CD4-positive, alpha-beta T cell (primary cell): Measurements from ENCODE around the gene KIF23. TPM values are rescaled to one million over a fixed set of nuclear protein-coding genes. Genes with fewer than 3 reads are reported as not detected.
A peak's percentile ranks its signal among the peaks of the same experiment; 100 is the strongest.

Source experiments
- ATAC-seq: fragments of 200-7000 bp; cut with Tn5 transposase; one replicate; pipeline ENCODE4 v1.10.0; 2022; ENCODE audit warnings: mild to moderate bottlenecking; ENCODE audit not compliant: poor library complexity
- CTCF ChIA-PET: fragments of 350-600 bp; sonication (Branson Sonifier 250); formaldehyde crosslinking; loops from one replicate; lab custom pipeline; 2021; ENCODE audit warnings: antibody characterized with exemption, inconsistent platforms; lab: Charles Lee
- POLR2A ChIA-PET: fragments of 350-600 bp; sonication (Branson Sonifier 250); formaldehyde crosslinking; loops from one replicate; lab custom pipeline; 2021; ENCODE audit warnings: antibody characterized with exemption, inconsistent platforms; lab: Charles Lee
- DNase-seq, 14 experiments: peaks; one replicate each; pipeline ENCODE4 v3.0.0-alpha.2; 2013 to 2020; ENCODE audit warnings: mixed read lengths in 2 of 14
- H3K27ac ChIP-seq, 2 donors: one replicate each; pipeline versions ENCODE4 v1.5.1 to v1.7.0; 2013; ENCODE audit warnings: low read length in 2 of 2, low read depth in 1 of 2, mild to moderate bottlenecking in 1 of 2
- H3K27me3 ChIP-seq, 2 experiments: 1 replicate in 1 of 2; 2 replicates in 1 of 2; pipeline versions ENCODE4 v1.6.1 to v1.7.0; 2013; ENCODE audit warnings: low read length in 2 of 2, control low read depth in 1 of 2, mild to moderate bottlenecking in 1 of 2, moderate library complexity in 1 of 2; ENCODE audit not compliant: insufficient read depth in 2 of 2, control insufficient read depth in 1 of 2
- H3K36me3 ChIP-seq: one replicate; pipeline ENCODE4 v1.6.1; 2013; ENCODE audit warnings: low read length, control low read depth; ENCODE audit not compliant: insufficient read depth
- H3K4me1 ChIP-seq: one replicate; pipeline ENCODE4 v1.6.1; 2013; ENCODE audit warnings: low read length, control low read depth; ENCODE audit not compliant: insufficient read depth
- H3K4me3 ChIP-seq: one replicate; pipeline ENCODE4 v1.5.1; 2013; ENCODE audit warnings: mild to moderate bottlenecking, low read length, moderate library complexity
- H3K9me3 ChIP-seq, 2 experiments: 1 replicate in 1 of 2; 2 replicates in 1 of 2; pipeline versions ENCODE4 v1.6.1 to v1.7.0; 2013; ENCODE audit warnings: low read length in 2 of 2, mild to moderate bottlenecking in 2 of 2, control low read depth in 1 of 2, moderate library complexity in 1 of 2; ENCODE audit not compliant: control insufficient read depth in 1 of 2, insufficient read depth in 1 of 2
- H3K27ac Mint-ChIP-seq: one replicate; pipeline ENCODE4 v1.8.0; 2020; ENCODE audit warnings: mixed read lengths
- H3K27me3 Mint-ChIP-seq: one replicate; pipeline ENCODE4 v1.8.0; 2021; ENCODE audit warnings: mixed read lengths
- H3K36me3 Mint-ChIP-seq: one replicate; pipeline ENCODE4 v1.8.0; 2021; ENCODE audit warnings: low read depth, mixed read lengths
- H3K4me1 Mint-ChIP-seq: one replicate; pipeline ENCODE4 v1.8.0; 2021; ENCODE audit warnings: low read depth, mixed read lengths
- H3K4me3 Mint-ChIP-seq: one replicate; pipeline ENCODE4 v1.8.0; 2020; ENCODE audit warnings: mild to moderate bottlenecking, mixed read lengths
- H3K9me3 Mint-ChIP-seq: one replicate; pipeline ENCODE4 v1.8.0; 2020; ENCODE audit warnings: mixed read lengths
- CTCF ChIP-seq: fragments of 200-600 bp; IDR thresholded peaks from one replicate; pipeline ENCODE4 v1.8.0; 2022; ENCODE audit warnings: antibody characterized with exemption, mild to moderate bottlenecking
- intact Hi-C, 2 experiments: fragments of 100-400 bp; cut with DNase I in 1 of 2; cut with micrococcal nuclease in 1 of 2; formaldehyde crosslinking; loops; one replicate each; pipeline versions ENCODE4 v1.15.1 to v1.9.0; 2023 to 2025; cut with DNase I, micrococcal nuclease
- total RNA-seq, 174 experiments: library from RNA in 2 of 174; stranded (reverse) in 2 of 174; gene quantifications; one replicate each; pipeline ENCODE4 v1.2.3 and lab custom pipeline; 2021 to 2026

Gene KIF23
- total RNA-seq, 2 experiments from 2014 or later = 0.71 to 1.1 TPM

GRCh38 chr15:69463182-69463756 is 49.1 kb downstream of the KIF23 start:
- Histone ChIP-seq H3K27me3 (no peaks in the 10 kb centered on the region), H3K4me1 (peaks cover 47% of the 10 kb centered on the region), H3K27ac (peak overlapping the region; percentile 55 to 71), H3K9me3 (no peaks in the 10 kb centered on the region), H3K36me3 (no peaks in the 10 kb centered on the region), H3K4me3 (peak overlapping the region; percentile 81)
- no peaks in the 10 kb centered on the region for H3K27me3 Mint-ChIP-seq
- ATAC-seq (no peak), DNase-seq (peak in 2 of 14 experiments; percentile 47 to 56)
- no peaks in the 10 kb centered on the region for H3K36me3 Mint-ChIP-seq
- H3K27ac Mint-ChIP-seq = peak overlapping the region; percentile 90
- CTCF ChIA-PET = interaction anchor here (0.6 to 3.1 kb wide), 14 partner anchors 10 to 838 kb away, joined by 3 to 61 read pairs (median 5); partner anchors contain the start of genes KIF23 and RPLP1
- H3K4me3 Mint-ChIP-seq = peak overlapping the region; percentile 94
- no peaks in the 10 kb centered on the region for H3K9me3 Mint-ChIP-seq
- peaks cover 40% of the 10 kb centered on the region for H3K4me1 Mint-ChIP-seq
- intact Hi-C loops = loop anchor here in 1 of 2 experiments (2.0 kb wide), 1 partner anchor 50 kb away; no protein-coding TSS in a partner anchor
- TF ChIP-seq CTCF = no peak
- POLR2A ChIA-PET = interaction anchor here (0.9 to 4.4 kb wide), 14 partner anchors 9 to 1096 kb away, joined by 3 to 205 read pairs (median 4); partner anchors contain the start of genes KIF23, RPLP1 and TLE3

- H3K9me3 Mint-ChIP-seq = no peaks in the 10 kb centered on the region
- H3K4me3 ChIP-seq = no peak overlapping the region
- H3K27me3 ChIP-seq = no peaks in the 10 kb centered on the region
- H3K27me3 Mint-ChIP-seq = no peaks in the 10 kb centered on the region
- no peak for TF ChIP-seq CTCF
- ATAC-seq = no peak
- DNase-seq = no peak
- H3K27ac Mint-ChIP-seq = peak overlapping the region; percentile 51
- H3K4me1 Mint-ChIP-seq = peaks cover 48% of the 10 kb centered on the region
- H3K9me3 ChIP-seq = no peaks in the 10 kb centered on the region
- POLR2A ChIA-PET = interaction anchor here (4.4 kb wide), 1 partner anchor 12 kb away, joined by 205 read pairs; the partner anchor contains the start of gene RPLP1
- no peak overlapping the region for H3K27ac ChIP-seq
- H3K4me3 Mint-ChIP-seq = peak overlapping the region; percentile 56
- CTCF ChIA-PET = interaction anchor here (1.9 kb wide), 1 partner anchor 12 kb away, joined by 10 read pairs; the partner anchor contains the start of gene RPLP1
- no peaks in the 10 kb centered on the region for H3K36me3 ChIP-seq
- no peaks in the 10 kb centered on the region for H3K36me3 Mint-ChIP-seq
- intact Hi-C loops = loop anchor here in 1 of 2 experiments (5.0 kb wide), 1 partner anchor 1092 kb away; no protein-coding TSS in a partner anchor
- peaks cover 65% of the 10 kb centered on the region for H3K4me1 ChIP-seq
Measured at GRCh38 chr15:69465253-69465652, 51.1 kb downstream of the KIF23 start.

- H3K27me3 ChIP-seq = no peaks in the 10 kb centered on the region
- Mint-ChIP-seq H3K9me3 (no peaks in the 10 kb centered on the region), H3K27me3 (no peaks in the 10 kb centered on the region), H3K4me3 (no peak overlapping the region), H3K36me3 (no peaks in the 10 kb centered on the region), H3K27ac (peak overlapping the region; percentile 51), H3K4me1 (peaks cover 43% of the 10 kb centered on the region)
- POLR2A ChIA-PET = interaction anchor here (0.6 to 3.9 kb wide), 3 partner anchors 13 to 1069 kb away, joined by 3 to 96 read pairs (median 10); partner anchors contain the start of gene RPLP1
- DNase-seq (no peak), ATAC-seq (no peak)
- H3K4me3 ChIP-seq = no peak overlapping the region
- intact Hi-C loops = loop anchor here in 1 of 2 experiments (5.0 kb wide), 1 partner anchor 1091 kb away; no protein-coding TSS in a partner anchor
- no peak for TF ChIP-seq CTCF
- H3K9me3 ChIP-seq = no peaks in the 10 kb centered on the region
- CTCF ChIA-PET = interaction anchor here (0.8 to 1.9 kb wide), 4 partner anchors 10 to 53 kb away, joined by 3 to 10 read pairs (median 4); partner anchors contain the start of genes KIF23 and RPLP1
- H3K4me1 ChIP-seq = peaks cover 56% of the 10 kb centered on the region
- H3K27ac ChIP-seq = no peak overlapping the region
- no peaks in the 10 kb centered on the region for H3K36me3 ChIP-seq
Measured at GRCh38 chr15:69466733-69467132, 52.6 kb downstream of the KIF23 start.
